HepG2 (cell line): ENCODE data around the gene TRAF3. TPM values are rescaled to one million over a fixed set of nuclear protein-coding genes. Genes with fewer than 3 reads are reported as not detected.

Experiments used
- ARID2 ChIP-seq: sonication (generic); formaldehyde crosslinking; IDR thresholded peaks from 2 replicates; pipeline ENCODE4 v1.8.1; 2022; ENCODE audit warnings: mild to moderate bottlenecking, missing genetic modification reagents, borderline replicate concordance
- ATF6 ChIP-seq: sonication (generic); formaldehyde crosslinking; conservative IDR thresholded peaks from 2 replicates; pipeline ENCODE4 v1.4.0; 2020; ENCODE audit warnings: missing genetic modification reagents
- ATF7 ChIP-seq, 2 experiments: fragments of 450-650 bp in 1 of 2; sonication (generic) in 1 of 2; formaldehyde crosslinking in 1 of 2; IDR thresholded peaks; 2 replicates each; pipeline versions ENCODE4 v1.4.0 to v1.6.1; 2016 to 2020; ENCODE audit warnings: antibody characterized with exemption in 1 of 2, mild to moderate bottlenecking in 1 of 2, missing genetic modification reagents in 1 of 2
- CENPX ChIP-seq: sonication (generic); formaldehyde crosslinking; IDR thresholded peaks from 2 replicates; pipeline ENCODE4 v1.9.0; 2021; ENCODE audit warnings: mild to moderate bottlenecking, missing genetic modification reagents, moderate library complexity
- ETV6 ChIP-seq: sonication (generic); formaldehyde crosslinking; conservative IDR thresholded peaks from 2 replicates; pipeline ENCODE4 v1.4.0; 2020; ENCODE audit warnings: missing genetic modification reagents
- FOXA1 ChIP-seq, 2 experiments: fragments of 450-650 bp in 1 of 2; sonication (generic) in 1 of 2; formaldehyde crosslinking in 1 of 2; IDR thresholded peaks; 2 replicates each; pipeline versions ENCODE4 v1.4.0 to v1.6.1; 2016 to 2020; ENCODE audit warnings: missing genetic modification reagents in 1 of 2
- GATA4 ChIP-seq: sonication (generic); IDR thresholded peaks from 2 replicates; pipeline ENCODE4 v1.6.1; 2016; ENCODE audit warnings: antibody characterized with exemption, low read depth, borderline replicate concordance
- MATR3 ChIP-seq: sonication (generic); formaldehyde crosslinking; IDR thresholded peaks from 2 replicates; pipeline ENCODE4 v1.4.0; 2020; ENCODE audit warnings: missing genetic modification reagents
- PBX3 ChIP-seq: sonication (generic); formaldehyde crosslinking; IDR thresholded peaks from 2 replicates; pipeline ENCODE4 v1.8.1; 2023; ENCODE audit warnings: missing genetic modification reagents, inconsistent platforms, borderline replicate concordance
- SP140L ChIP-seq: sonication (generic); formaldehyde crosslinking; IDR thresholded peaks from 2 replicates; pipeline ENCODE4 v1.4.0; 2020; ENCODE audit warnings: missing genetic modification reagents, borderline replicate concordance
- TRIM24 ChIP-seq: sonication (generic); formaldehyde crosslinking; IDR thresholded peaks from 2 replicates; pipeline ENCODE4 v1.8.0; 2022; ENCODE audit warnings: mild to moderate bottlenecking, missing genetic modification reagents
- ZBTB14 ChIP-seq: sonication (generic); formaldehyde crosslinking; IDR thresholded peaks from 2 replicates; pipeline ENCODE4 v1.4.0; 2020; ENCODE audit warnings: missing genetic modification reagents
- ZNF17 ChIP-seq: sonication (generic); formaldehyde crosslinking; IDR thresholded peaks from 2 replicates; pipeline ENCODE4 v1.5.0; 2020; ENCODE audit warnings: mild to moderate bottlenecking, missing genetic modification reagents
- ZNF431 ChIP-seq: sonication (generic); formaldehyde crosslinking; IDR thresholded peaks from 2 replicates; pipeline ENCODE4 v1.9.0; 2022; ENCODE audit warnings: missing genetic modification reagents, low read depth, mild to moderate bottlenecking, borderline replicate concordance
- ZNF512B ChIP-seq: sonication (generic); formaldehyde crosslinking; IDR thresholded peaks from 2 replicates; pipeline ENCODE4 v1.5.1; 2020; ENCODE audit warnings: missing genetic modification reagents, mild to moderate bottlenecking, borderline replicate concordance
- ZNF569 ChIP-seq: sonication (generic); formaldehyde crosslinking; IDR thresholded peaks from 2 replicates; pipeline ENCODE4 v1.5.0; 2020; ENCODE audit warnings: mild to moderate bottlenecking, missing genetic modification reagents, moderate library complexity, borderline replicate concordance
- ZNF7 ChIP-seq: IDR thresholded peaks from 2 replicates; pipeline ENCODE4 v1.6.1; 2016; ENCODE audit warnings: missing biosample characterization, missing genetic modification reagents
- ZNF704 ChIP-seq: sonication (generic); formaldehyde crosslinking; IDR thresholded peaks from 2 replicates; pipeline ENCODE4 v1.8.1; 2023; ENCODE audit warnings: mild to moderate bottlenecking, inconsistent platforms, moderate library complexity, missing genetic modification reagents, borderline replicate concordance
- ZZZ3 ChIP-seq: sonication (generic); formaldehyde crosslinking; IDR thresholded peaks from 2 replicates; pipeline ENCODE4 v1.4.0; 2020; ENCODE audit warnings: missing genetic modification reagents, mild to moderate bottlenecking, borderline replicate concordance
- polyA plus RNA-seq, 8 experiments: library from polyadenylated mRNA; depleted of rRNA in 3 of 8; stranded (reverse) in 7 of 8; unstranded in 1 of 8; fragments of >200 nt; fragmentation: Illumina TruSeq in 4 of 8; extraction: Trizol in 4 of 8; gene quantifications; 2 replicates each; pipeline versions ENCODE4 v1.2.1 to v1.2.3, GENCODE V29; 2011 to 2016; ENCODE audit warnings: low read depth in 4 of 8, missing spikeins in 1 of 8, mixed read lengths in 1 of 8; ENCODE audit not compliant: insufficient read depth in 1 of 8
- total RNA-seq, 5 experiments: library from RNA; depleted of rRNA; stranded (reverse); fragments of >200 nt; fragmentation: Illumina TruSeq; extraction: Trizol; gene quantifications; 2 replicates each; pipeline ENCODE4 v1.2.3, GENCODE V29; 2016; ENCODE audit warnings: low read depth in 1 of 5

TRAF3 gene
- total and polyA plus RNA-seq, 2 of the 13 experiments (the other 11 are each of a cell fraction or from before 2014, with no cell fraction given) = 6.9 to 12.2 TPM

- peak; percentile 95 for TF ChIP-seq FOXA1 (IDR thresholded peaks at IDR 0.05)
- peak; percentile 97 for TF ChIP-seq FOXA1 (CRISPR knock-in tag; IDR thresholded peaks at IDR 0.05)
- 0 out of 2 replicates have a peak, but pooled peaks have one; percentile 26 for TF ChIP-seq ZBTB14 (CRISPR knock-in tag)
- peak; percentile 63; the same call in 1 of the 2 replicates for TF ChIP-seq SP140L (CRISPR knock-in tag)
- TF ChIP-seq CENPX = no peak
- TF ChIP-seq ZZZ3 (CRISPR knock-in tag) = no peak
- peak; percentile 91 for TF ChIP-seq GATA4
- TF ChIP-seq ZNF17 (CRISPR knock-in tag) = no peak
- TF ChIP-seq ZNF512B = peak; percentile 51; the same call in 1 of the 2 replicates
- no peak for TF ChIP-seq ATF7 (IDR thresholded peaks at IDR 0.05)
- TF ChIP-seq ATF7 (CRISPR knock-in tag; IDR thresholded peaks at IDR 0.05) = no peak
- no peak for TF ChIP-seq ETV6 (CRISPR knock-in tag)
- TF ChIP-seq TRIM24 = peak; percentile 61; the same call in 1 of the 2 replicates
- no peak for TF ChIP-seq ARID2 (CRISPR knock-in tag)
- TF ChIP-seq ZNF431 (CRISPR knock-in tag) = no peak; the same call in 1 of the 2 replicates
- TF ChIP-seq ZNF569 (CRISPR knock-in tag) = no peak
- TF ChIP-seq ATF6 = no peak
- TF ChIP-seq ZNF7 (CRISPR knock-in tag) = no peak
- TF ChIP-seq MATR3 = no peak
- TF ChIP-seq PBX3 (CRISPR knock-in tag) = no peak
- TF ChIP-seq ZNF704 (CRISPR knock-in tag) = 0 out of 2 replicates have a peak, but pooled peaks have one; percentile 29
Observed at GRCh38 chr14:102873546-102874061, 96.4 kb downstream of the TRAF3 start (continued).
